Measurements from ENCODE around the gene TCERG1L. TPM values are rescaled to one million over a fixed set of nuclear protein-coding genes. Genes with fewer than 3 reads are reported as not detected.
"Not testable (repeated sequence)": the region's sequence is repeated elsewhere in the genome, so short reads cannot be mapped to it uniquely, and the experiment has no call there.

The TCERG1L gene
- polyA plus RNA-seq, 1 of the 3 experiments (the other 2 are of a cell fraction) = not detected

GRCh38 chr10:131137223-131137622, 174.3 kb downstream of the TCERG1L start:
- no peaks in the 10 kb centered on the region for H3K36me3 ChIP-seq (replicated peaks in 1 of 2; ENCODE audit: control insufficient read depth in 1 of 2, insufficient read depth in 2 of 2, low read length in 1 of 2)
- ChIA-PET CTCF (interaction anchor here (1.2 kb wide), 1 partner anchor 18 kb away, joined by 3 read pairs; no protein-coding TSS in a partner anchor), POLR2A (no interaction called here)
- DNase-seq = no peak
- no peak overlapping the region for H3K4me2 ChIP-seq
- TF ChIP-seq USF1 (IDR thresholded peaks at IDR 0.05; ENCODE audit: borderline replicate concordance, low read depth) (no peak), SIN3A (IDR thresholded peaks at IDR 0.05; ENCODE audit: borderline replicate concordance, low read depth, low read length) (no peak), TCF12 (IDR thresholded peaks at IDR 0.05) (no peak)
- no peaks in the 10 kb centered on the region for H3K79me2 ChIP-seq (ENCODE audit: insufficient read depth)
- H3K9me3 ChIP-seq = no peaks in the 10 kb centered on the region
- no peaks in the 10 kb centered on the region for H3F3A ChIP-seq (replicated peaks; ENCODE audit: insufficient read depth)
- H3K27me3 ChIP-seq (ENCODE audit: insufficient read depth) = no peaks in the 10 kb centered on the region
- H2AFZ ChIP-seq (ENCODE audit: low read depth) = no peak overlapping the region
- no peaks in the 10 kb centered on the region for H4K20me1 ChIP-seq (ENCODE audit: insufficient read depth)
- H3K9me2 ChIP-seq = no peaks in the 10 kb centered on the region
- H3K27ac ChIP-seq (ENCODE audit: low read depth in 2 of 2, low read length in 1 of 2) = no peak overlapping the region
- 40% methylated on average over 15 of the region's 17 CpGs for WGBS (ENCODE audit: low lambda C conversion rate)
- H3K4me1 ChIP-seq (ENCODE audit: control insufficient read depth in 1 of 2, insufficient read depth in 2 of 2, low read depth in 1 of 2, low read length in 1 of 2) = no peaks in the 10 kb centered on the region
- no peak overlapping the region for H3K9ac ChIP-seq
- no peak overlapping the region for H3K4me3 ChIP-seq (ENCODE audit: low read depth in 2 of 2, low read length in 1 of 2)

- H3K9me3 ChIP-seq = not testable (repeated sequence)
Observed at GRCh38 chr10:131136336-131136735, 175.2 kb downstream of the TCERG1L start.

GRCh38 chr10:131135716-131136115, 175.8 kb downstream of the TCERG1L start:
- H3F3A ChIP-seq (replicated peaks; ENCODE audit: insufficient read depth) = no peaks in the 10 kb centered on the region
- TF ChIP-seq PBX3 (IDR thresholded peaks at IDR 0.05) = no peak
- TF ChIP-seq YY1 (IDR thresholded peaks at IDR 0.05; ENCODE audit: low read depth) = no peak
- TF ChIP-seq RXRA (IDR thresholded peaks at IDR 0.05; ENCODE audit: borderline replicate concordance, low read depth) = no peak
- TF ChIP-seq USF1 (IDR thresholded peaks at IDR 0.05; ENCODE audit: borderline replicate concordance, low read depth) = no peak
- no peak for TF ChIP-seq EZH2phosphoT487 (IDR thresholded peaks at IDR 0.05; ENCODE audit: borderline replicate concordance, low read depth)
- TF ChIP-seq ELF1 (IDR thresholded peaks at IDR 0.05) = no peak
- TF ChIP-seq FOXM1 (IDR thresholded peaks at IDR 0.05; ENCODE audit: low read depth) = no peak
- TF ChIP-seq RCOR1 (IDR thresholded peaks at IDR 0.05; ENCODE audit: low read length) = no peak
- TF ChIP-seq TAF1 (IDR thresholded peaks at IDR 0.05; ENCODE audit: borderline replicate concordance, low read depth, low read length) = no peak
- no peak for TF ChIP-seq MXI1 (IDR thresholded peaks at IDR 0.05; ENCODE audit: low read depth, low read length)
- TF ChIP-seq TEAD4 (IDR thresholded peaks at IDR 0.05; ENCODE audit: borderline replicate concordance, insufficient read depth) = no peak
- TF ChIP-seq MAX (IDR thresholded peaks at IDR 0.05; ENCODE audit: low read depth) = no peak
- no peak for TF ChIP-seq POLR2AphosphoS5 (IDR thresholded peaks at IDR 0.05; ENCODE audit: low read depth, low read length)
- H3K79me2 ChIP-seq (ENCODE audit: insufficient read depth) = no peaks in the 10 kb centered on the region
- no peaks in the 10 kb centered on the region for H3K27me3 ChIP-seq (ENCODE audit: insufficient read depth)
- no peaks in the 10 kb centered on the region for H3K9me3 ChIP-seq
- H2AFZ ChIP-seq (ENCODE audit: low read depth) = no peak overlapping the region
- DNase-seq = no peak
- no peak overlapping the region for H3K9ac ChIP-seq
- no peaks in the 10 kb centered on the region for H3K36me3 ChIP-seq (replicated peaks in 1 of 2; ENCODE audit: control insufficient read depth in 1 of 2, insufficient read depth in 2 of 2, low read length in 1 of 2)
- no peaks in the 10 kb centered on the region for H3K4me1 ChIP-seq (ENCODE audit: control insufficient read depth in 1 of 2, insufficient read depth in 2 of 2, low read depth in 1 of 2, low read length in 1 of 2)
- H4K20me1 ChIP-seq (ENCODE audit: insufficient read depth) = no peaks in the 10 kb centered on the region
- no peak overlapping the region for H3K4me2 ChIP-seq
- H3K4me3 ChIP-seq (ENCODE audit: low read depth in 2 of 2, low read length in 1 of 2) = no peak overlapping the region
- no peak overlapping the region for H3K27ac ChIP-seq (ENCODE audit: low read depth in 2 of 2, low read length in 1 of 2)
- ChIA-PET CTCF (no interaction called here), POLR2A (no interaction called here)
- H3K9me2 ChIP-seq = no peaks in the 10 kb centered on the region
- WGBS (ENCODE audit: low lambda C conversion rate) = 59% methylated on average over 4 of the region's 12 CpGs

More at GRCh38 chr10:131136336-131136735, 175.2 kb downstream of the TCERG1L start:
- POLR2A ChIA-PET; H3K27me3 ChIP-seq (ENCODE audit: insufficient read depth); H3K9ac ChIP-seq; H3K4me2 ChIP-seq; H3K9me2 ChIP-seq; CTCF ChIA-PET; H2AFZ ChIP-seq (ENCODE audit: low read depth); DNase-seq; H4K20me1 ChIP-seq (ENCODE audit: insufficient read depth); H3F3A ChIP-seq (replicated peaks; ENCODE audit: insufficient read depth); H3K27ac ChIP-seq (ENCODE audit: low read depth in 2 of 2, low read length in 1 of 2); H3K4me1 ChIP-seq (ENCODE audit: control insufficient read depth in 1 of 2, insufficient read depth in 2 of 2, low read depth in 1 of 2, low read length in 1 of 2); H3K36me3 ChIP-seq (replicated peaks in 1 of 2; ENCODE audit: control insufficient read depth in 1 of 2, insufficient read depth in 2 of 2, low read length in 1 of 2); H3K79me2 ChIP-seq (ENCODE audit: insufficient read depth); H3K4me3 ChIP-seq (ENCODE audit: low read depth in 2 of 2, low read length in 1 of 2): not testable (repeated sequence)
- 43% methylated on average over 12 of the region's 12 CpGs for WGBS (ENCODE audit: low lambda C conversion rate)
